Glomerular endothelial cell (primary cell): ENCODE results near the gene DHRS1. TPM values are rescaled to one million over a fixed set of nuclear protein-coding genes. Genes with fewer than 3 reads are reported as not detected.

Source experiments
- DNase-seq: peaks from one replicate; pipeline ENCODE4 v3.0.0-alpha.2; 2011; ENCODE audit warnings: low read depth, low spot score; ENCODE audit errors: extremely low read depth
- total RNA-seq: library from RNA; depleted of rRNA; stranded (reverse); fragments of >200 nt; gene quantifications from 2 replicates; pipeline ENCODE4 v1.2.3, GENCODE V29; 2015

DHRS1 gene
- total RNA-seq, 1 donor from 2014 or later: 36.1 TPM

DNA sequence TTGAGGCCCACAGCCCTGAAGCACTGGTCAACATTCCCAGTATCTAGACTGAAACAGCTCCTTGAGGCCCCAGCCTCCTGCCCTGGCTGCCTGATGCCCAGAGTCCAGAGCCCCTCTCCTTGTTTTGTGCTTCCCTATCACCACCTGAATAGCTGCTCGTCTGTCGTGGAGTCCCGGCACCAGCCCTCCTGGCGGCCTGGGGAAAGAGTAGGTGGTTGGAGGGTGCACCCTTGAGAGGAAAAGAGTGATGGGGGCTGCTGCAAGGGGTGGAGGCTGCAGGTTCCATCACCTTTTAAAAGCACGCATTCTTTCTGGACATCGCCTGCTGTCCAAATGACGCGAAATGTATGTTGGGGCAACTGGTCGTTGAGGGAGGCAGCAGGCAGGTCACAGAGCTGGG lies 31.4 kb downstream of the DHRS1 start:
- no peak for DNase-seq

DNA sequence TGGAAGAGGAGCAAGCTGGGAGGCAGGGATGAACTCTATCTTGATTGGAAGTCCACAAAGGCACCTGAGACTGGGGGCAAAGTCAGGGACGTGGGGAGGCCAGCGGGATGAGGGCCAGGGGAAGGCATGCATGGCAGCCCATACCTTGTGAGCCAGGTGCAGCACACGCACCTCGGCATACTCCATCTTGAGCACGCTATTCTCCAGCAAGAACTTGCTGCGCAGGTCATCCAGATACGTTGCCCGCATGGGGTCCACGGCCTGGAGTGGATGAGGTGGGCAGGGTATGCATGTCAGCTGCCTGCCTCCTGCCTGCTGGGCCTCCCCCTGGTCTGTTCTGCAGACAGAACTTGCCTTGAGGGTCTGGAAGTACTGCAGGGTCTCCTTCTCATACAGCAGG lies 32.1 kb downstream of the DHRS1 start:
- DNase-seq: no peak

DNA sequence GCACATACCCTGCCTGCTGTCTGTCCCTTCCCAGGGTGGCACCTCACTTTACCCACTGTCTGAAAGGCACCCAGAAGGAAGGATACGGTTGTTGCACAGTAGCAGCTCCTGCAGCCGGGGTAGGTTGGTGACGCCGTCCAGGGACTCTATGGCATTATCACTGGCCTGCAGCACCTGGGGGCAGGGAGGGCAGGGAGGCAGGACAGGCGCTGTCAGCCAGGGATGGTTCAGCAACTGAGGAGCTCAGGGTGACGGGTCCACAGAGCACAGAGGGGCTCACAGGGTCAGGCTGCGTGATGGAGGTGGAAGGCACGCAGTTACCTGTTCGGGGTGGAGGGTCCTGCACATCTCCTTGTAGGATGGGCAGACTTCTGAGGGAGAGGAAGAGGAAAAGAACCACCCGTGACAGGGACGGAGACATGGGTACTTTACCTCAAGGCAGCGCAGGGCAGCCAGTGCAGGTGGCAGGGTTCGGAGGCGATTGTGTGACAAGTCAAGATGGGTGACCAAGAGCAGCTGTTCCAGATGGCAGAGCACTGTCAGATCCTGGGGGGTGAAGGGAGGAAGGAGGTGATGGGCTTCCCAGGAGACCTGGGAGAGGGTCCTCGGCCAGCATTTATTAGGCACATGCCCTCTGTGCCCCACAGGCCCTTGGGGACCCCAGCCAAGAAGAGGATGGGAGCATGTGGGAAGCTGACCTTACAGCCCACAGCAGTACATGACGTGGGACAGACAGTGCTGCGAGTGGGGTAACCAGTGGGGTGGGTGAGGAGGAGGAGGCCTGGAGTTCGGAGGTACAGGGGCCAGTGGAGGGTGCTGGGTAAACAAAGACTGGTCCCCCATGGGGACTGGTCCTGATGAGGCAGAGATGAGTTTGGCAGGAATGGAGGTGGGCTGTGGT lies 33.0 kb downstream of the DHRS1 start:
- DNase-seq: no peak

DNA sequence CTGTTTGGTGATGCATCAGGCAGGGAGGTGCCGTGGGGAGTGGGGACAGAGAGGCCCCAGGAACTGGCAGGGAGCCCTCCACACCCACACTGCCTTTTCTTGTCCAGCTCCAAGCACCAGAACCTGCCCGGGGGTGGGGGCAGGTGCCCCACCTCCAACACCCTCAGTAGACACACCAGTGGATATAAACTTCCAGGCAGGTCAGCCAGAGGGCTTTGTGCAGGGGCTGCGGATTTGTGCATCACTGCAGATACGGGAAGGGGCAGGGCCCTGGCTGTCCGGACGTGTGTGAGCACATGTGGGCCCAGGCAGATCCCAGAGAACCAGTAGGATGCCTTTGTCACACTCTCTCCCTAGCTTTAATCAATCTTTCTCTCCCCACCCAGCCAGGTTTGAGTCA lies 35.3 kb downstream of the DHRS1 start:
- no peak for DNase-seq

DNA sequence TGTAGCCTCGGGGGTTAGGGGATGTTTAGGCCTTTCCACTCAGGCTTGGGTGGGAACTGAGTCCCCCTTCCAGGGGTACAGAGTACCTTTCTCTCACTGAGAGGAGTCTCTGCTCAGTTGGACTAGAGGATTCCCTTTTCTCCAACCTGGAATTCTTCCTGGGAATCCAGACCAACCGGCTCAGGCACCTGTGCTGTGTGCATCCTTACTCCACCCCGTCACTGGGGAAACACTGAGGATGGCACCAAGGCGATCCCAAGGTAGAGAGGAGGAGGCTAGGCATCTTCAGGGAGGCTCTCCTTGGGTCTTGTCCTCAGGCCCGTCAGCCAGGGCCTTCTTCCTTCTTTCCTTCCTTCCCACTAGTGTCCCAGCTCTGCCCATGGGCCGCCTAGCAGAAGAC lies 35.7 kb downstream of the DHRS1 start:
- no peak for DNase-seq

DNA sequence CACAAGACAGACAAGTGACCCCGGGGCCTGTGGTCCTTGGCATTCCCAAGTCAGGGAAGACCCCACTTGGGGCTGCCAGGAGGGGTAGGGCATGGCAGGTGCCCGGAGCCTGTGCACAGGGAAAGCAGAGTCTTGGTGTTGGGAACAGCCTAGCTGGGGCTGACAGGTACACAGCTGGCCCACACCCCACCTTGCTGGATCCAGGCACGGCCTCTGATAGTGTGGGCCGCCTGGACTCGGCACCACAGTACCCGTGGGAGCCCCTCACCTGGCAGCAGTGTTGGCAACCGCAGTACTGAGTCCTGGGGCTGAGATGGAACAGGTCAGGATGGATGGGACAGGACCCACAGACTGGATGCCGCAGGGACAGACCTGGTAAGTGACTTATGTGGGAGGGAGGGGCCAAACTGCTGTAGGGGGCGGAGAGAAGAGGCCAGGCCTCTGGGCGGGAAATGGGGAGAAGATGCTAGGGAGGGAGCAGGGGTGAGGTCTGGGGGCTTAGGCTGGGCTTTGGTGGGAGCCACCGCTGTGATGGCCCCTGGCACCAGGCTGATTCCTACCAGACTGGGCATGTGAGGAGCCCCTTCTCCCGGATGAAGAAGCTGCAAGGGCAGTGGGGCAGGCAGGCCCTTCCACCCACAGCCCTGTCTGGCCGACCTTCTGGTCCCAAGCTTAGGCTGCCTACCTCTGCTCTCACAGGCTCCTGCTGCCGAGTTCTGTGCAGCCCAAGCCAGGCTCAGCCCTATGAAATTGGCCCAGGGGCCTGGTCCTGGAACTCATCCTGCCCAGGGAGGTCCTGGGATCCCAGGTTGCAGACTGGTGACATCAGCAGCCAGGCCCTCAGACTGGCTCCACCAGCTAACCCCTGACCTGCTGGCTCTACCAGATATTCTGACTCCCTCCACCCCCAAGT lies 36.5 kb downstream of the DHRS1 start, which contains the start of gene TGM1:
Gene TGM1 (minus strand): TSS at position 357 of the 913 bp plus-strand sequence. CDS start 825 bp downstream, outside the sequence.
- DNase-seq: no peak

DNA sequence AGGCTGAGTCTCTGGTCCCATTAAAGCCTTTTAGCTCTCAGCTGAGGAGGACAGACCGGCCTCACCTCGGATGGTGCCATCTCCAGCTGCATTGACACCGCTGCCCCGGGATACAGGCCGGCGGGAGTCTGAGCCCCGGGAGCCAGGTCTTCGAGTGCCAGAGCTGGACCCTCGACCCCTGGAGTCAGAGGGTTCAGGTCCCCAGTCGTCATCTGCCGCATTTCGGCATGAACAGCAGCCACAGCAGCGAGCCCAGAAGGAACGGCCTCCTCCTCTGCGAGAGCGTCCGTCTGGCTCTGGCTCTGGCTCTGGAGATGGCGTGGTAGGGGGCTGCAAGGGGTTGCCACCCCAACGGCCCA lies 37.6 kb downstream of the DHRS1 start:
- DNase-seq: no peak

DNA sequence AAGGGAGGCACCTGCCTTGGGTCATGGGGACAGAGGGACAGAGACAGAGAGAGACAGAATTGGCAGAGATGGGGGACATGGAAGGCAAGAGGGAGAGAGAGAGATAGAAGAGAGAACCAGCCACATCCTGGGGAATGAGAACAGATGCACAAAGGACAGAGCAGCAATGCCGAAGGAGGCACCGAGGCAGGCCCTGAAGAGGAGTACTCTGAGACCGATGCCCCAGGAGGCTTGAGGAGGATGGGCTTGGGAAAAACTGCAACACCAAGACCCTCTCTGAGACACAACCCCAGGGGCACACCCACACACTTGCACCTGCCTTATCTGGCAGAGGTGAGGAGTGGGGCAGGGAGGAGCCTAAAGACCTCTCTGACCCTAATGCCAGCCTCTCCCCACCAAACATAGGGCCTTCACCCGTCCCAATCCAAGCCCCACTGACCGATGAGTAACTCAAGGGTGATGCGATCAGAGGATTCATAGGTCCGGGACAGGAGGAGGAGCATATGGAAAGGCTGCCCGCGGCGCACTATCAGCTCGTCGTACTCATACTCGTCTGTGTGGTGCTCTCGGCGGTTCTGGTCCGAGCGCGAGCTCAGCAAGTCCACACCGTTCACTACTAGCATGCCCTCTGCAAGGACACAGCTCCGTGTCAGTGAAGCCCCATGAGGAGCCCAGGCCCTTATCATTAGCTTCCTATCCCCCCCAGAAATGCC lies 38.2 kb downstream of the DHRS1 start:
- no peak for DNase-seq

DNA sequence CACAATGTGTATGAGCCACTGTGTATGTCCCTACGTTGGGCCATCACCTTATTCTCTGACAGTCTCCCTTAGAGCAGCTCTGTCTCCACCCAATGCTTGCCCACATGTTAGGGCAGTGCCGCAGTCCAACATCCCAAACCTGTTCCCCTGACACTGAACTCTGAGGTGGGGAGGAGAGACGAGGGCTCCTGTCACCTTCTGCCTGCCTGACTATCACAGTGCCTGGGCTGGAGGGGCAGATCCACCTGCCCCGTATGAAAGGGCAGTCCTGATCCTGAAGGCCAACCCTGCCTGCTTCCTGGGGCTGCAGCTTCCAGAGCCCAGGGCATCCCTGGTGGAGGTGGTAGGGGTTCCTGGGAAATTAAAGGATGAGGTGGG lies 38.8 kb downstream of the DHRS1 start:
- no peak for DNase-seq

DNA sequence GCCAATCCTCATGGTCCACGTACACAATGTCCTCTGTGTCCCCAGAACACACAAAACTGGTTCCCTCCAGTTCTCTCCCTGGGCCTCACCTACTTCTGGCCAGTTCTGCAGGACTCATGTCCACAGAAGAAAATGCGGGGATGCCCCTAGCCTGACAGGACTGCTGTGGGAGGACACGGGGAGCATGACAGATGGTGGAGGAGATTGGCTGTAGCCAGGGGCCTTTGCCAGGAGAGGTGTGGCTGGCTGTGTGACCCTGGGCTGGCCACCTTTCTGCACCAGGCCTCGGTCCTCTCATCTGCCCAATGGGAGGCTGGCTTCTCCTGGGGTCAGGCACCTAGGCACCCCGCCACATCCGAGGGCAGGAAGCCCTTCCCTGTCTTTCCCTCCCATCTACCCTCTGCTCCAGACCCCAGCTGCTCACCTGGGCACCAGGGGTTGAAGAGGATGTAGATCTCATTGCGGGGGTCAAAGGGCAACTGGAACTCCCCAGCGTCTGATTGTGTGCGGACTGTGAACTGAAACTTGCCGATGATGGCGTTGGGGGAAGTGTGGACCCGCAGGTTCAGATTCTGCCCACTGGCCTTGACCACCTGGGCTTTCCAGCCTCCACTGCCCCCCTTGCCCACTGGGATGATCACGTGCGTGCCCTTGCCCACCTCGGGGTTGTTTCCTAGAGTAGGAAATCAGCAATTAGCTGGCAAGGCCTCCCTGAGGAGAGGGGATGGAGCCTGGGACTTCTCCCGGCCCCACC lies 39.4 kb downstream of the DHRS1 start:
- no peak for DNase-seq

DNA sequence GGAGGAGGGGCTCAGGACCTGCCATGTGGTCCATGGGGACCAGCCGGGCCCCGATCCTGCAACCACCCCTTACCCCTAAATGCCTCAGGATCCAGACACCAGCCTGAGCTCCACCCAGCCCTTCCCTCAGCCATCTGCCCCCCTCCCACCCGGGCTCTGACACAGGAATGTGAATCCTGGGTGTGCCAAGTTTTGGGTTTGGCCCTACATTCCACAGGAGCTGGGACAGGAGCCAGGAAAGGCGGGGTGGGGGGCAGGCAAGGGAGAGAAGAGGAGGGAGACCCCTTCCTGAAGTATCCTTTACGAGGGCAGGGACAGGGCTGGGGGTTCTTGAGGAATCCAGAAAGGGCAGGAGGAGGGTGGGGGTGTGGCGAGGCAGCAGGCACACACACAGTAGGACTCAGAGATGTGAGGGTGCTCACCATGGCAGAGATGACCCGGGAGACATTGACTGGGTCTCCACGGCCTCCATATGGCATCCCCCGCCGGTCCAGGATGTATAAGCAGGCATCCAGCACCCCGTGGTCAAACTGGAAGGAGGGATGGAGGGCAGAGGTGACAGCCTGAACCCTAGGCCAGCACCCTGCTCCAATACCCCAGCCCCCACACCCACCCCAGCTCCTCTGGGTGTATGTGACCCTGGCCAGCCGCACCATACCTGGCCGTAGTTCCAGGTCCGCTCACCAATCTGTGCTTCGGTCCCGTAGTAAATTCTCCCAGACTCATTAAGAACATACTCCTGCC lies 40.1 kb downstream of the DHRS1 start:
- no peak for DNase-seq

DNA sequence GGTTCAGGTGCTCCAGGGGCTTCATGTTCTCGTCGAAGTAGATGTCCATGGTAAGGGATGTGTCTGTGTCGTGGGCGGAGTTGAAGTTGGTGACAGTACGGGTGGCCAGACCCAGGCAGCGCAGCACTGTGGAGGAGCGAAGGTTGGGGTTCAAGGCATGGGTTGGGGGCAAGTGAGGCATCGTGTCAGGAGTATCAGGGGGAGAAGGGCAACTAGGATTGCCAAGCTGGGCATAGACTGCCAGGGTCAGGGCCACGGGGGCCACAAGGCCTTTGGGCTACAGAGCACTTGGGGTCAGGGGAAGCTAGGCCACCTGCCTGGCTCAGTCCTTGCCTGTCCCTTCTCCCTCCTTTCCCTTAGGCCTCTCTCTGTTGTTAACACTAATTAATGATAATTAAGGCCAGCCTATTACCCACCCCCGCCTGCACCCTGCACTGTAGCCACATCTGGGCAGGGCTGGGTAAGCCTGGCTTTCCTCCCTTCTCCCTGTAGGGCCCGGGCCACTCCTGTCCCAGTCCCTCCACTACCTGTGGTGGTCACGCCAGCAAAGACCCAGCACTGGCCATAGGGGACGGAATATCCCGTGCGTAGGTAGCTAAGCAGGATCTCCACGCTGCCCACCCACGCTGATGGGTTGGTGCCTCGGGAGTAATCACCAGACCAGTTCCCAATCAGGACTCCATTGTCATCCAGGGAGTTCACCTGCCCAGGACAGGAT lies 40.9 kb downstream of the DHRS1 start:
- no peak for DNase-seq

DNA sequence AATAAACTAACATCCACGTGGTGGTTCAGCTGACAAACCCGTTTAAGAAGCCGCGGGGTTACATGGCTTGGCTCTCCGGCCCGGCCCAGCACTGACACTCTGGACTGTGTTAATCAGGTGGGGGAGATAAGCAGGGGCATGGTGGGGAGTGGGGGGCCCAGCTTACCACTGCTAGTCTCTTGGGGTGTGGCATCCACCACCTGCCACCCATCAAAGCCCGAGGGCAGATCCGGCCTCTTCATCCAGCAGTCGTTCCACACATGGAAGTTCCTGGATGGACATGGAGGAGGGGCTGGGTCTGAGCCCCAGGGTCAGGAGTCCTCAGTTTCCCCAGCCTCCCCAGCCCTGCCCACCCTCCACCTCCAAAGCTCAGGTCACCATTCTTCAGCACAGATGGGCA lies 41.5 kb downstream of the DHRS1 start:
- no peak for DNase-seq

DNA sequence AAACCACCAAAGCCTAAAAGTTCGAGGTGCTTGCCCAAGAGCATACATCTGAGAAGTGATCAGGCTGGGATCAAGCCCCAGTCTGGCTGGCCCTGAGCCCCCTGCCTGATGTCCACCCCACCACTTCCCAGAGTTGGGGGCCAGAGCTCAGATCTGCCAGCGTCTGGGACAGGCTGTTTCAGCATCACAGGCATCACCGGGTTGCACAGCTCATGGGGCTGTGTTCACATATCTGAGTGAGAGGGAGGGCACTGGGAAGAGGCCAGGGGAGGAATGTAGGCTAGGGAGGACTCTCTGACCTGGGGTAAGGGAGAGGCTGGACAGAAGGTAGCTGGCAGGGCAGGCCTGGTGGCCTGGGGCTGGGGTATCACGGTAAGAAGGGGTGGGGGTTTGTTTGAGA lies 42.6 kb downstream of the DHRS1 start:
- DNase-seq: no peak

DNA sequence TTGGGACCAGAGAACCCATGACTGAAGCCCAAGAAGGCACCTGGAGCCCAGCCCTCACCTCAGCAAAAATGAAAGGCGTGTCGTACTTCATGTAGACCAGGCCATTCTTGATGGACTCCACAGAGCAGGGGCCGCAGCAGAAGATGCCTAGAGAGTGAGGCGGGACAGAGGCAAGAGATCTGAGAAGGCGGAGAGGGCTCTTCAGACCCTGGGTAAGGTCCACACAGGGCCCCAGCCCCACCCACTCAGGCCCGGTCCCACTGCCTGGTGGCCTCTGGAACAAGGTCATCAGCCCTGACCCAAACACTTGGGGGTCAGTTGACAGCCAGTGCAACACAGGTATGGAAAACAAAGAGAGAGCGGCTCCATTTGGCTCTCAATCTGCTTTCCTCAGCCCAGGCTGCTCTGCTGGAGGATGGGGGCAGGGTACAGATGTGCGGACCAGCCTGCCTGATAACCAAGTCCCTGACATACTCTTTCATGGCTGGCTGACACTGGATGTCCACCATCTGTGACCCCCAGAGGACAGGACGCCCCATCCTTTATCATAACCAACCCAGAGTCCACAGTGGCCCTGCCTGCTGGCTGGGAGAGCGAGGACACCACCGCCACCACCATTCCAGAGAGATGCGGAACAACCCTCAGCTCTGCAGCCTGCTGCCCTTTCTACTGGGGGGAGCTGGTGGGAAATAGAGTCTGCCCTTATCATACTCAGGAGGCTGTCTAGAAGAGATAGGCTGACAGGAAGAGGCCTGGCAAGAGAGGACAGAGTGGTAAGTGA lies 43.5 kb downstream of the DHRS1 start:
- DNase-seq: no peak

DNA sequence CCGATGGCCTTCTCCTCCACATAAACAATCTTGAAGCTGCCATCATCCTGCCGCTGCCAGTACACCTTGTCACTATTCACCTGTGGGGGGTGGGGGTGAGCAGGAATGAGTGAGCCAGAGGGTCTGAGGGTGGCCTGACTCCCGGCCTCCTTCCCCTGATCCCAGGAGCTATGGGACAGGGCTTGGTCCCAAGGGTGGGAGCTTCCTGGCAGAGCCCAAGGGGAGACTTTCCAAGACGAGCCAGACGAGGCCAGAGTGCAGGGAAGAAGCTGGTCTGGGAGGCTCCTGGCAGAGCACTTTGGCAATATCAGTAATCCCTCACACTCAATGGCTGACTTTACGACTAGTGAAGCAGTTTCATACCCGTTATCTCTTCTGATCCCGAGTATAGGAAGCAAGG lies 44.1 kb downstream of the DHRS1 start:
- no peak for DNase-seq

DNA sequence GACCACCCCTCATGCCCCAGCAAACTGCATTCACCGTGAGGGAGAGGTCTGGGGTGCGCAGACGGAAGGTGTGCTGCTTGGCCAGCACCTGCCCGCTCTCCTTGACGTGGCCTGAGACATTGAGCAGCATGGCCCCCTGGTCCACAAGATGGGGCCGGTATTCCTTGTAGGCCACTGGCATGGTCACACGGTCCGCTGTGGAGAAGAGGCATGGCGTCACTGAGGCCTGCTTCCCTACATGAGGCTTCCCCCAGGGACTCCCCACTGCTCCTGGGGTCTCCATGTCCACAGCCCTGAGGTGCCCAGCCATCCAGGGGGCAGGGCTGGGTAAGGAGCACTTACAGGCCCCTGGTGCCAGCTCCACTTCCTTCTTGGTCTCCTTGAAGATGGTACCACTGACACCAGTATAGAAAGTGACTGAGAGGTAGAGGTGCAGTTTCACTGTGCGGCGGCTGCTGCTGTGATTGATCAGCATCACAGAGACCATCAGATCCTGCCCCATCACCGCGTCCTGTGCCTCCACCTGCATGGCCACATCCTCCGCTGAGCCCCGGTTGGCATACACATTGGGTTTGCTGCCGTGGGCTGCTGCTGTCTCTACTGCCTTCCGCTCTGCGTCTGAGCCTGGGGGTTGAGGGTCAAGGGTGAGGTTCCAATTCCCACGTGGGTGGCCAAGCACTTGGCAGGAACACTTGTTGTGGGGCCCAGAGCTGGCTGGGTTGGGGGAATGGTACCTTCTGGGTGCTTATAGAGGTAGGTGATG lies 44.8 kb downstream of the DHRS1 start:
- no peak for DNase-seq

DNA sequence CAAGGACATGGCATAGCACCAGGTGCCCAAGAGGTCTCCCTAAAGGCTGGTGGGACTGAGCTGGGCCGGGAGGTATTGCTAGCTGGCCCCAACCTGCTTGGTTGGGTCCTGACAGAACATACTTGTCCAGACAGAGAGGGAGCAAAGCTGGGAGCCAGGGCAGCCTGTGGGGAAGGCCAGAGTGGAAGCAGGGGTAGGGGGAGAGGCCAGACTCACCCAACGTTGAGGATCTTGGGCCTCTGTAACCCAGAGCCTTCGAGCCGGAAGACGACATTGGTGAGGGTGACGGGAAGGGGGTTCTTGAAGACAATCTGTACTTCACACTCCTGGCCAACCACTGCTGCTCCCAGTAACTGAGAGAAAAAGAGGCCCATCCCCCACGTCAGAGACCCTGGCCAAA lies 45.6 kb downstream of the DHRS1 start:
- DNase-seq: no peak
